Prostate gland (tissue), 2 donors: ENCODE data around the gene ZNF341. TPM values are rescaled to one million over a fixed set of nuclear protein-coding genes. Genes with fewer than 3 reads are reported as not detected.

Source experiments
- DNase-seq: peaks from one replicate; pipeline ENCODE4 v3.0.0-alpha.2; 2019; ENCODE audit warnings: low spot score
- H3K27ac ChIP-seq, 2 donors: fragments of 200-600 bp; sonication (generic); 2 replicates each; pipeline ENCODE4 v1.5.1; 2017 to 2019
- H3K27me3 ChIP-seq: fragments of 200-600 bp; sonication (generic); replicated peaks from 2 replicates; pipeline ENCODE4 v1.5.1; 2019; ENCODE audit not compliant: insufficient read depth
- H3K36me3 ChIP-seq, 2 donors: fragments of 200-600 bp; sonication (generic); 1 replicate in 1 of 2; 2 replicates in 1 of 2; pipeline versions ENCODE4 v1.5.1 to v1.8.1; 2017 to 2019
- H3K4me1 ChIP-seq: fragments of 200-600 bp; sonication (generic); replicated peaks from 2 replicates; pipeline ENCODE4 v1.5.1; 2019
- H3K4me3 ChIP-seq, 2 donors: fragments of 200-600 bp; sonication (generic); 2 replicates each; pipeline ENCODE4 v1.5.1; 2017 to 2019
- H3K9me3 ChIP-seq: fragments of 200-600 bp; sonication (generic); 2 replicates; pipeline ENCODE4 v1.5.1; 2017
- CTCF ChIP-seq, 4 experiments: fragments of 200-600 bp in 2 of 4; fragments of 450-650 bp in 2 of 4; sonication (generic) in 2 of 4; IDR thresholded peaks; 1 replicate in 3 of 4; 2 replicates in 1 of 4; pipeline ENCODE4 v1.5.1; 2016 to 2019; ENCODE audit warnings: antibody characterized with exemption in 4 of 4, mild to moderate bottlenecking in 2 of 4, moderate library complexity in 2 of 4
- POLR2A ChIP-seq: fragments of 450-650 bp; IDR thresholded peaks from one replicate; pipeline ENCODE4 v1.6.1; 2016; ENCODE audit warnings: antibody characterized with exemption, mild to moderate bottlenecking
- POLR2AphosphoS5 ChIP-seq: sonication (generic); formaldehyde crosslinking; IDR thresholded peaks from one replicate; pipeline ENCODE4 v1.6.1; 2017; ENCODE audit warnings: antibody characterized with exemption
- WGBS: methylation state at CpG from one replicate; pipeline ENCODE4 v1.1.5; 2018; 5-methylcytosine and 5-hydroxymethylcytosine counted together
- intact Hi-C: fragments of 100-400 bp; cut with DNase I; formaldehyde crosslinking; loops from one replicate; pipeline ENCODE4 v1.14.2; 2022
- total RNA-seq, 2 donors: library from RNA; depleted of rRNA; stranded (reverse); fragments of >200 nt; gene quantifications; one replicate each; pipeline ENCODE4 v1.1.0, GENCODE V29; 2016

Gene ZNF341
- total RNA-seq, 2 donors from 2014 or later = 2.8 to 7.0 TPM

- TF ChIP-seq CTCF (IDR thresholded peaks at IDR 0.05) = no peak
- TF ChIP-seq POLR2AphosphoS5 = no peak
- no peak for TF ChIP-seq POLR2A
- DNase-seq = no peak
- Histone ChIP-seq H3K4me1 (peaks cover 15% of the 10 kb centered on the region), H3K27ac (no peak overlapping the region), H3K4me3 (no peak overlapping the region), H3K27me3 (no peaks in the 10 kb centered on the region), H3K36me3 (no peaks in the 10 kb centered on the region), H3K9me3 (no peaks in the 10 kb centered on the region)
- 73% methylated on average over 4 of the region's 4 CpGs for WGBS
- intact Hi-C loops = no loop called here
Observed at GRCh38 chr20:33841436-33841799, 109.6 kb downstream of the ZNF341 start.

Other genes with a start within 250 kb of the ZNF341 start
- 10 to 100 TPM; 40.3 to 54.6 TPM for gene CBFA2T2, start 241.9 kb upstream of the ZNF341 start, total RNA-seq
- under 1 TPM; 0.14 to 0.91 TPM for gene C20orf144, start 69.7 kb upstream of the ZNF341 start, total RNA-seq
- gene ACTL10, start 65.1 kb upstream of the ZNF341 start, total RNA-seq = 1 to 10 TPM; 7.9 to 8.5 TPM
- 100 to 1,000 TPM; 142 to 156 TPM for gene NECAB3, start 57.6 kb upstream of the ZNF341 start, total RNA-seq
- gene E2F1, start 45.6 kb upstream of the ZNF341 start, total RNA-seq = 10 to 100 TPM in 1 of 2 donors, 1 to 10 TPM in 1; 2.0 to 10.1 TPM
- 10 to 100 TPM; 13.3 to 25.5 TPM for gene PXMP4, start 11.7 kb upstream of the ZNF341 start, total RNA-seq
- 10 to 100 TPM; 75.7 to 85.8 TPM for gene CHMP4B, start 79.4 kb downstream of the ZNF341 start, total RNA-seq